ENCODE measurements around the gene ACSS3. TPM values are rescaled to one million over a fixed set of nuclear protein-coding genes. Genes with fewer than 3 reads are reported as not detected.

The ACSS3 gene
- total and polyA plus RNA-seq, 2 of the 8 experiments (the other 6 are each of a cell fraction or from before 2014, with no cell fraction given): 14.4 to 24.0 TPM

DNA sequence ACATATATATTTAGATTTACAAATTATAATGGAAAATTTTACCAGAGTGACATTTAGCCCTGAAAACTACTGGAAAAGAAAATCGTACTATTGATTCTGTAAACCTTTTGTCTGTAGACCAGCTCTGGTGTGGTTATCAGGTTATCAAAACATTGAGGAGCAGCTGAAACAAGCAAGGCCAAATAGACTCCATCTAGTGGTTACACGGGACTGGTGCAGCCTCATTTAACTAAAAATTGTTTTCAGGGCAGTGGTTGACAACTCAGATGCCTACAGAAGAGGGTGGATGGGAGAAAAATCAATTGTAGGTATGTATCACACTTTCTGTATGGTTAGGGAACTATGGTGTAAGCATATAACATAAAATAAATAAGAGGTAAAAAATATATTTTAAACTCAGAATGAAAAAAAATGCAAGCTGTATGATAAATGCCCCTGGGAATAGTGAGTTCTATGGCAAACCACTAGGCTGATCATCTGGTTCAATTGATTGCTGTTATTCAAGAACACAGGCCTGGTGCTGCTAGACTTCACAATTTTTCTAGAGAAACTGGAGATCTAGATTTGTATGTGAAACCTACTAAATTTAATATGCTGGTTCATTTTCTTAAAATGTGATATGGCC is 51.2 kb downstream of the ACSS3 start:
- no peak overlapping the region for H3K14ac ChIP-seq (ENCODE audit: insufficient read length)
- H3K9me3 ChIP-seq (ENCODE audit: insufficient read depth in 2 of 2, low read depth in 1 of 2, low read length in 1 of 2): no peaks in the 10 kb centered on the region
- H3K23me2 ChIP-seq (ENCODE audit: low read depth, low read length): no peaks in the 10 kb centered on the region; the same call in 1 of the 2 replicates
- no peak overlapping the region for H3K18ac ChIP-seq (ENCODE audit: extremely low read depth, low read length)
- H3K4me3 ChIP-seq (ENCODE audit: extremely low read depth in 1 of 4, insufficient read depth in 2 of 4, low read depth in 3 of 4, low read length in 4 of 4): no peak overlapping the region
- no peaks in the 10 kb centered on the region for H3K4me1 ChIP-seq (replicated peaks in 1 of 4; ENCODE audit: control insufficient read depth in 3 of 4, insufficient read depth in 4 of 4, low read length in 3 of 4)
- H2BK120ac ChIP-seq (replicated peaks; ENCODE audit: low read depth, low read length): no peak overlapping the region
- DNase-seq (ENCODE audit: low read depth in 1 of 2, low spot score in 2 of 2): no peak
- no peak overlapping the region for H4K8ac ChIP-seq (ENCODE audit: extremely low read depth, insufficient read depth, low read length)
- no peak overlapping the region for H3K9ac ChIP-seq (replicated peaks in 1 of 4; ENCODE audit: extremely low read depth in 1 of 4, low read depth in 3 of 4, low read length in 3 of 4)
- H3K36me3 ChIP-seq (ENCODE audit: control insufficient read depth in 2 of 4, insufficient read depth in 4 of 4, low read length in 3 of 4): no peaks in the 10 kb centered on the region
- H3K4me2 ChIP-seq (ENCODE audit: insufficient read depth in 1 of 2, low read depth in 2 of 2, low read length in 2 of 2): no peak overlapping the region
- no peak overlapping the region for H4K5ac ChIP-seq (ENCODE audit: insufficient read length, low read depth, low read length)
- H2BK12ac ChIP-seq (ENCODE audit: low read depth, low read length): no peak overlapping the region
- no peaks in the 10 kb centered on the region for H4K20me1 ChIP-seq (replicated peaks in 1 of 2; ENCODE audit: control insufficient read depth in 1 of 2, insufficient read depth in 2 of 2, low read length in 2 of 2)
- no peak overlapping the region for H4K91ac ChIP-seq (replicated peaks; ENCODE audit: insufficient read length, low read length)
- no peak overlapping the region for H3K56ac ChIP-seq (replicated peaks; ENCODE audit: insufficient read length, low read depth, low read length)
- H3K4ac ChIP-seq (replicated peaks; ENCODE audit: insufficient read length, low read depth, low read length): no peak overlapping the region
- H3K27me3 ChIP-seq (replicated peaks in 1 of 4; ENCODE audit: control insufficient read depth in 3 of 4, extremely low read depth in 1 of 4, insufficient read depth in 3 of 4, low read length in 3 of 4): no peaks in the 10 kb centered on the region
- peak; percentile 93 for FAIRE-seq
- no peaks in the 10 kb centered on the region for H3K79me1 ChIP-seq (ENCODE audit: low read depth, low read length)
- no peak overlapping the region for H2BK20ac ChIP-seq (ENCODE audit: low read length)
- 32% methylated on average over 2 of the region's 2 CpGs; no CpG with 5 or more reads in 1 of the 2 experiments for WGBS, 2 experiments (ENCODE audit: extremely low coverage in 1 of 2, insufficient coverage in 1 of 2, insufficient read length in 1 of 2, insufficient replicate concordance in 2 of 2, low coverage in 1 of 2, low lambda C conversion rate in 2 of 2, missing lambda C conversion rate in 1 of 2)
- H2BK15ac ChIP-seq (ENCODE audit: low read length): no peak overlapping the region
- H2AFZ ChIP-seq (ENCODE audit: low read length): no peak overlapping the region
- ChIA-PET POLR2A (ENCODE audit: partially characterized antibody) (no interaction called here), CTCF (ENCODE audit: partially characterized antibody) (interaction anchor here (0.6 to 2.1 kb wide), 22 partner anchors 9 to 1673 kb away, joined by 3 to 11 read pairs (median 3); no protein-coding TSS in a partner anchor)
- H3K23ac ChIP-seq (ENCODE audit: insufficient read length): no peak overlapping the region
- no peak overlapping the region for H3K27ac ChIP-seq (ENCODE audit: low read depth, low read length)
- no peaks in the 10 kb centered on the region; a peak in 1 of 4 replicates for H3K79me2 ChIP-seq (ENCODE audit: control insufficient read depth in 1 of 2, insufficient read depth in 2 of 2, low read length in 2 of 2)
- no peak overlapping the region for H2AK5ac ChIP-seq (ENCODE audit: low read depth, low read length)
- no peak overlapping the region for H2BK5ac ChIP-seq (ENCODE audit: low read depth, low read length)
- TF ChIP-seq TEAD4 (IDR thresholded peaks at IDR 0.05; ENCODE audit: low read depth, low read length): no peak
- TF ChIP-seq, protein P1, sequence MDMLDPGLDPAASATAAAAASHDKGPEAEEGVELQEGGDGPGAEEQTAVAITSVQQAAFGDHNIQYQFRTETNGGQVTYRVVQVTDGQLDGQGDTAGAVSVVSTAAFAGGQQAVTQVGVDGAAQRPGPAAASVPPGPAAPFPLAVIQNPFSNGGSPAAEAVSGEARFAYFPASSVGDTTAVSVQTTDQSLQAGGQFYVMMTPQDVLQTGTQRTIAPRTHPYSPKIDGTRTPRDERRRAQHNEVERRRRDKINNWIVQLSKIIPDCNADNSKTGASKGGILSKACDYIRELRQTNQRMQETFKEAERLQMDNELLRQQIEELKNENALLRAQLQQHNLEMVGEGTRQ (IDR thresholded peaks at IDR 0.05; ENCODE audit: low read length): no peak
- TF ChIP-seq KDM1A (IDR thresholded peaks at IDR 0.05; ENCODE audit: borderline replicate concordance, low read length): no peak
- TF ChIP-seq, protein P2, sequence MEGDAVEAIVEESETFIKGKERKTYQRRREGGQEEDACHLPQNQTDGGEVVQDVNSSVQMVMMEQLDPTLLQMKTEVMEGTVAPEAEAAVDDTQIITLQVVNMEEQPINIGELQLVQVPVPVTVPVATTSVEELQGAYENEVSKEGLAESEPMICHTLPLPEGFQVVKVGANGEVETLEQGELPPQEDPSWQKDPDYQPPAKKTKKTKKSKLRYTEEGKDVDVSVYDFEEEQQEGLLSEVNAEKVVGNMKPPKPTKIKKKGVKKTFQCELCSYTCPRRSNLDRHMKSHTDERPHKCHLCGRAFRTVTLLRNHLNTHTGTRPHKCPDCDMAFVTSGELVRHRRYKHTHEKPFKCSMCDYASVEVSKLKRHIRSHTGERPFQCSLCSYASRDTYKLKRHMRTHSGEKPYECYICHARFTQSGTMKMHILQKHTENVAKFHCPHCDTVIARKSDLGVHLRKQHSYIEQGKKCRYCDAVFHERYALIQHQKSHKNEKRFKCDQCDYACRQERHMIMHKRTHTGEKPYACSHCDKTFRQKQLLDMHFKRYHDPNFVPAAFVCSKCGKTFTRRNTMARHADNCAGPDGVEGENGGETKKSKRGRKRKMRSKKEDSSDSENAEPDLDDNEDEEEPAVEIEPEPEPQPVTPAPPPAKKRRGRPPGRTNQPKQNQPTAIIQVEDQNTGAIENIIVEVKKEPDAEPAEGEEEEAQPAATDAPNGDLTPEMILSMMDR (IDR thresholded peaks at IDR 0.05; ENCODE audit: control extremely low read depth in 1 of 3, insufficient read depth in 1 of 3, low read depth in 1 of 3, low read length in 3 of 3): peak in 2 of 3 experiments; percentile 63 to 82; a peak in 3 of 4 replicates
- no peak for TF ChIP-seq ZNF274 (IDR thresholded peaks at IDR 0.05; ENCODE audit: borderline replicate concordance, extremely low read depth, low read length)
- TF ChIP-seq MAFK (IDR thresholded peaks at IDR 0.05; ENCODE audit: low read depth, low read length): no peak
- no peak for TF ChIP-seq JUND (IDR thresholded peaks at IDR 0.05; ENCODE audit: low read length)
- peak; percentile 71 to 81 for TF ChIP-seq RAD21 (IDR thresholded peaks at IDR 0.05 in 1 of 2, conservative IDR thresholded peaks at IDR 0.05 in 1 of 2; ENCODE audit: low read depth in 2 of 2, low read length in 2 of 2)
- TF ChIP-seq CEBPB (IDR thresholded peaks at IDR 0.05; ENCODE audit: low read depth, low read length): no peak

All from H1 (cell line).